Activated CD4-positive, CD25-positive, alpha-beta regulatory T cell treated with anti-CD3 and anti-CD28 coated beads, Interleukin-2, amount 50 U/mL, for 72 hours (primary cell): Measurements from ENCODE around the gene TGFBR3.
"Not testable (repeated sequence)": the region's sequence is repeated elsewhere in the genome, so short reads cannot be mapped to it uniquely, and the experiment has no call there.

Experiments used
- DNase-seq: peaks from one replicate; pipeline ENCODE4 v3.0.0; 2021

Gene TGFBR3

GRCh38 chr1:91883470-91883869 is 2.5 kb downstream of the TGFBR3 start:
- no peak for DNase-seq

DNA sequence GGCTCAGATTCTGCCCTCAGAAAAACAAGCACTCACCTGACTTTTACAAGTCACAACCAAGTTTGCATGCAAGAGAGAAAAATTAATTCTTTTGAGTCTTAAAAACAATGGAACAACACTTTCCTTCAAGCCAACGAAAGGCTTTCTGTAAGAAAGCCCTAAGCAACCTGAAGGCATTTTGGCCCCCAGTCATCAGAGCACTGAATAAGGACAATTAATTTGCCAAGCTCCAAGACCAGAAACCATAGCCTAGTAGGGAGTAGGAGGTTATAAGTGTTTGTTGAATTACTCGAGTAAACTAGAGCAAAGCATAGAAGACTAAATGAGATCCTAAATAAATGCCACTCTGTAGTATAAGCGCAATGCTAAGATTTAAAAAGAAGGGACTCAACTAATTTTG is 4.7 kb downstream of the TGFBR3 start:
- no peak for DNase-seq

DNA sequence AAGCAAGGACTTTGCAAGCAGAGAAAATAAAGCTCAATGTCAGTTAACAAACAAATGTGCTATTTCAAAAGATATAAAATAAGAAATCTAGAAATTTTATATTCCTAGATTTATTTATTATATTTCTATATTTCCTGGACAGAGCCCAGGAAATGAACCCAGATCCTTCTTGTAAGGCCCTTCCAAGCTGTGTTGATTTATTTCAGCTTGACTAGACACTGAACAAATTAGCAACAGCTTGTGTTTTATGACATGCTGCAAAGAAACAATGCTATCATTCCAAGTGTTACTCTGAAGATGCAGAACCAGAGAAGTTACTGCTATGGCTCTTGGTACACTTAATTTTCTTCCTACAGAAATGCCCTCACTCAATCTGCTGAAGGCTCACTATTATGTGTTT is 6.2 kb downstream of the TGFBR3 start:
- no peak for DNase-seq

GRCh38 chr1:91877574-91878208 is 8.3 kb downstream of the TGFBR3 start:
- no peak for DNase-seq

DNA sequence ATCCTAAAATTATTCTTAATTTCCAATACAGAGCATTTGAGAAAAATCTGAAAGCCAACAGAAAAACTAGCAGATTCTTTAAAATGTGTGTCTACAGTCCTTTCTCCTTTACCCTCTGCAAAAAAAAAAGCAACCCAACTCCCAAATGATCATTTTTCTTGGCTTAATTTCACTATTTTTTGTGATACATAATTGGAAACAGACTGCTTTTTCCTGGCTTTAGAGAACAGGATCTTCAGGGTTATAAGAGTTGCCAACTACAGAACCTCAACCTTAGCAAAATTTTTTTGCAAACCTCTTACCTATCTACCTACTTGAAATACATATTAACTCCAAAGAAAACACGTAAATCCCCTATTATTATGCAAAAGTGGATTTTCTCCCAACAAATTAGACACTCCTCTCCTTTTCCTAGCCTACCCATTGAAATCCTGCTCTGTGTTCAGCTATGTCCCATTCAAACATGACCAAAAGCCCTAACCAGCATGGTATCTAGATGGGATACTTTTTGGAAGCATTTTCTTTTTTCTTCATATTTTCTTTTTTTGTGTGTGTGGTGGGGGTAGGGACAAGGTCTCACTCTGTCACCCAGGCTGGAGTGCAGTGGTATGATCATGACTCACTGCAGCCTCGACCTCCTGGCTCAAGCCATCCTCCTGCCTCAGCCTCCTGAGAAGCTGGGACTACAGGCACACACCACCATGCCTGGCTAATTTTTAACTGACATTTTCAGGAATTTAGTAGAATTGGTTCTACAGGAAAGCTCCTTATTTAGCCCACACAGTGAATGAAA is 9.0 kb downstream of the TGFBR3 start:
- no peak for DNase-seq

DNA sequence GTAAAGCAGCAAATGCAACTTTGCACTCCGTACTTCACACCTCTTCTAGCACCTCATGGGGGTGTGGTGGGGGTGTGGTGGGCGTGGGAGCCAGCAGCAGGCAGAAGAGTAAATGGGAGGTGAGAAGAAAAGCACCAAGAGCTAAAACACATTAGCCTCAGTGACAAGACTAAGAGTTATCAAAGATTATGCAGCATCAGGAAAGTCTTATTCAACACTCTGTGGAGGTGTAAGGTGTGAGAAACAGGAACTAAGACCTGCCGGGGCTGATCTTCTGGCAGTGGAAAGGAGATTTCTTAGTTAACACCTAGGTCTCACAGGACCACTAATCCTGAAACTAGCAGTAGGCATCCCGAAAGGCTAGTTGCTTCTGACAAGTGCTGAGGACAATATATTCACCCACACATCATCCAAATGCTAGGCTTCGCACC is 9.9 kb downstream of the TGFBR3 start:
- no peak for DNase-seq

DNA sequence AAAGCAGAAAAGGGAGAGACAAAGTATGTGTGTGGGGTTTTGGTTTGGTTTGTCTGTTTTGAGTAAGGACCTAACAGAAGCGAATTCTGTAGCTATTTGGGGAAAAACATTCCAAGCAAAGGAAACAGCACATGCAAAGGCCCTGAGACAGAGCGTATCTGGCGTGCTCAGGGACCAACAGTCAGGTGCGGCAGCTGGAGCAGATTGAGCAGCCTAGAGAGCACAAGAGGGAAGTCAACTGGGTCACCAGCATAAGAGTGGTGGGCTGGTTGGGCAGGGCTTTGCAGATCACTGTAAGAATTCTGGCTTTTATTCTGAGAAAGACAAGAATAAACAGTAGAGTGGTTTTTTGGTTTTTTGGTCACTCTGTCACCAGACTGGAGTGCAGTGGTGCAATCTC is 11.8 kb downstream of the TGFBR3 start:
- no peak for DNase-seq

GRCh38 chr1:91872559-91873081 is 13.3 kb downstream of the TGFBR3 start:
- no peak for DNase-seq

- DNase-seq, result no peak
Observed at GRCh38 chr1:91872000-91872399, 14.0 kb downstream of the TGFBR3 start.

- DNase-seq, result no peak
Observed at GRCh38 chr1:91870322-91870721, 15.6 kb downstream of the TGFBR3 start.

GRCh38 chr1:91866425-91866824 is 19.5 kb downstream of the TGFBR3 start:
- DNase-seq, result no peak

- no peak for DNase-seq
Observed at GRCh38 chr1:91864017-91864700, 21.8 kb downstream of the TGFBR3 start.

DNA sequence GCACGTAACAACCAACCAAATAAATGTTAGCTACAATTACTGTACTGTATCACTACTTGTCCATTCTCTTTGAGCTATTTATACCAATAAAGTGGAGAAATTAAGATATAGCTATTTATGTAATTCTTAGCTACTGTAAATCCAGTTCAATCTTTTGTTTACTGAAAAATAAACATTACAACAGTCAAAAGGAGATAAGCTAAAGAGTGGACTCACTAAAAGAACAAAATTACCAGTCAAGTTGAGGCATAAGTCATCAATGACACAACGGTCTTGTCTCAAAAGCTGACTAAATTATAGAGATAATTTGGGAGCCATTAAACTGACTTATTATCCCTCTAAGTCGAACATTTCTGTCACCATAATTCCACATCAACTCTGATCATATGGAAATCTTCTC is 22.5 kb downstream of the TGFBR3 start:
- no peak for DNase-seq

DNA sequence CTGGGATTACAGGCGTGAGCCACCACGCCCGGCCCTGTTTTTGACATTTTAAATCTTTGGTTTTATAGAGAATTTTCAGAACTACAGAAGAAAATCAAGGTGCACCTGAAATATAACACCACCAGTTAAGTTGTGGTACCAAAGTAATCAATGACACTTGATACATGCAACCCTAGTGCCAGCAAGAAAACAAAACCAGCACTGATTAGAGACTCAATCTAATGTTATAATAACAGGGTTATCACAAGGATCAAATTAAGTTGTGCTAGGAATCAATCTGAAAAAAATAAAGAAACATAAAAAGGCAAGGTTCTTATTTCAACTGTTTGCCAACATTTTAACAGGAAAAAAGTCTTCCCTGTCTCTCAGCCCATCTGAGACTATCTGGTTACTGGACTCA is 23.8 kb downstream of the TGFBR3 start:
- DNase-seq, result no peak

- DNase-seq, result no peak
Observed at GRCh38 chr1:91857557-91858239, 28.3 kb downstream of the TGFBR3 start.

DNA sequence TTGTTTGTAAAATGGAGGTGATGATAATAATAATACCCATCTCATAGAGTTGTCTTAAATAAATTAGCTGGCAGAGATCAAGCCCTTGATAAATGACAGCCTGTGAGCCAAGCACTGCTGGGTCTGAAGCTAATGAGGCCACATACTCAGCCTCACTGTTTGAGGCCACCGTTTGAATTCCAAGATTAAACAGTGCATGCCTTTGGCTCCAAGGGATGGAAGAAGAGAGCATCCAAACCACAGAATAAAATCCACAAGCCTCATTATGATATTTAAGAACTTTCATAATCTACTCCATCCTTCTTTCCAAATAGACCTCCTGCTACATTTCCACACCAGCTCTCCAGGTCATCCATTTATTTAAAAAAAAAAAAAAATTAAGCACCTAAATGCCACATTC is 29.0 kb downstream of the TGFBR3 start:
- no peak for DNase-seq

GRCh38 chr1:91854852-91855534 is 31.0 kb downstream of the TGFBR3 start:
- no peak for DNase-seq

- no peak for DNase-seq
Observed at GRCh38 chr1:91853397-91853796, 32.6 kb downstream of the TGFBR3 start.

DNA sequence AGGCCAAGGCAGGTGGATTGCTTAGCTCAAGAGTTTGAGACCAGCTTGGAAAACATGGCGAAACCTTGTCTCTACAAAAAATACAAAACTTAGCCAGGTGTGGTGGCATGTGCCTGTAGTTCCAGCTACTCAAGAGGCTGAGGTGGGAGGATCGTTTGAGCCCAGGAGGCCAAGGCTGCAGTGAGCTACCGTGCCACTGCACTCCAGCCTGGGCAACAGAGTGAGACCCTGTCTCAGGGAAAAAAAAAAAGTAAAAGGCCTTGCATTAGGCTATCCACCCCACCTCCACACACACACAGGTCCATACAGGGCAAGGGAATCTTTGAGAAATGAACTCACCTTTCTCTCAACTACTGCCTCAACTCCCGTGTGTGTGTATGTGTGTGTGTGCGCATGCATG is 33.9 kb downstream of the TGFBR3 start:
- not testable (repeated sequence) for DNase-seq

DNA sequence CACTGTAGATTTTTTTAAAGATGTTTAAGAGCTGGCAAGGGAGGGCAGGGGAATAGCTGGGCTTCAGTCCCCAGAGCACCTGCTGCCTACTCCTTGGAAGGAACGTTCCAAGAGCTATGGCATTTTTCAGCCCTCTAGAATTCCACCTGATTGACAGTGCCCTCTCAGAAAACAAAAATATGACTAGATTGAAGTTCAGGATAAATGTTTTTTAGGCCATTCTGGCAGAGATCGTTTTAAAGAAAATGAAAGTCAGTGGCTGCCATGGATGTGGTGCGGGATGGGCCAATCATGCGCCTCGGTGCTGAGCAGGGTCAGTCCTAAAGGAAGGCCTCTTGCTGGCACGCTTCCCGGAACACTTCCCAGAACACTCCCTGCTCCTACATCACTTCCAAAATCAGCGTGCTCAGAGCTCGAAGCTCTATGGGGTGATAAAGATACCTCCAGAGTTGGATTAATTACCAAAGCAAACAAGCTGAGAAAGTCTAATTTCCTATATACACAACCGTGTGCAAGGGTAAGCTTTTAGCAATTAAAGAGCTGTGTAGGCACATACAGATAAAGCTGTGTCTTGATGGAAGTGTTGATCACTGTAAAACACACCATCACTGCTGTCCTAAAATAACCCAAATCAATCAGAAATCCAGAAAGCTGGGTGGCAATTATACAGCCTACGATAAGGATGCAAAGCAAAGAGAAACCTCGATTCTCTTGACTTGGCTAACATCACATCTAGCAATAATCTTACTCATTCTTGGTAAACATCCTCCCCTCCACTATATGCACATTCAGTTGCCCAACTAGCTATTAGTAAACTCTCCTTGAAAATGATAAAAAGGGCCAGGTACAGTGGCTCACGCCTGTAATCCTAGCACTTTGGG is 34.6 kb downstream of the TGFBR3 start:
- DNase-seq, result no peak

- DNase-seq, result no peak
Observed at GRCh38 chr1:91850708-91851107, 35.2 kb downstream of the TGFBR3 start.

GRCh38 chr1:91847851-91848250 is 38.1 kb downstream of the TGFBR3 start:
- no peak for DNase-seq
